HEK293 (cell line): ENCODE results near the gene RPL27.

Experiments used
- CTCF ChIA-PET: fragments of 350-600 bp; formaldehyde crosslinking; extraction: SDS; loops from one replicate; lab custom pipeline; 2021; ENCODE audit warnings: antibody characterized with exemption; lab: Yijun Ruan, JAX
- POLR2A ChIA-PET: fragments of 300-600 bp; formaldehyde crosslinking; extraction: SDS; loops from one replicate; lab custom pipeline; 2020; ENCODE audit warnings: antibody characterized with exemption, inconsistent platforms; lab: Yijun Ruan, JAX
- H3K27ac ChIP-seq: fragments of 200-500 bp; sonication (Bioruptor generic); 2 replicates; pipeline ENCODE4 v1.5.1; 2014; ENCODE audit warnings: low read depth, low read length, control low read depth, inconsistent platforms; ENCODE audit errors: extremely low read depth
- H3K36me3 ChIP-seq, 2 experiments: fragments of 200-500 bp in 1 of 2; sonication (Bioruptor generic) in 1 of 2; 1 replicate in 1 of 2; 2 replicates in 1 of 2; pipeline ENCODE4 v1.5.1; 2014 to 2017; ENCODE audit warnings: inconsistent platforms in 2 of 2, low read length in 2 of 2; ENCODE audit not compliant: control insufficient read depth in 2 of 2, insufficient read depth in 1 of 2
- H3K4me1 ChIP-seq: fragments of 200-500 bp; sonication (Bioruptor generic); 2 replicates; pipeline ENCODE4 v1.5.1; 2014; ENCODE audit warnings: mild to moderate bottlenecking, low read length, inconsistent platforms; ENCODE audit not compliant: control insufficient read depth, insufficient read depth
- H3K4me3 ChIP-seq: 2 replicates; pipeline ENCODE4 v1.5.1; 2011; ENCODE audit warnings: low read depth, mild to moderate bottlenecking, control low read depth, low read length, moderate library complexity
- H3K9me3 ChIP-seq: fragments of 200-500 bp; sonication (Bioruptor generic); 2 replicates; pipeline ENCODE4 v1.5.1; 2014; ENCODE audit warnings: low read depth, low read length, inconsistent platforms; ENCODE audit not compliant: control insufficient read depth, insufficient read depth
- BCL11A ChIP-seq: fragments of 450-650 bp; formaldehyde crosslinking; IDR thresholded peaks from 2 replicates; pipeline ENCODE4 v1.5.1; 2016; ENCODE audit warnings: low read depth, missing biosample characterization, missing genetic modification characterization
- BCL11B ChIP-seq: fragments of 450-650 bp; formaldehyde crosslinking; IDR thresholded peaks from 2 replicates; pipeline ENCODE4 v1.5.1; 2016; ENCODE audit warnings: low read depth, missing biosample characterization, missing genetic modification characterization
- HOXA7 ChIP-seq: sonication (generic); formaldehyde crosslinking; IDR thresholded peaks from 2 replicates; pipeline ENCODE4 v1.8.1; 2022; ENCODE audit warnings: missing genetic modification reagents, borderline replicate concordance
- KLF16 ChIP-seq: fragments of 450-650 bp; formaldehyde crosslinking; IDR thresholded peaks from 2 replicates; pipeline ENCODE4 v1.5.1; 2017; ENCODE audit warnings: missing biosample characterization, missing genetic modification characterization
- SP3 ChIP-seq: fragments of 450-650 bp; formaldehyde crosslinking; IDR thresholded peaks from 2 replicates; pipeline ENCODE4 v1.5.1; 2016; ENCODE audit warnings: missing biosample characterization, missing genetic modification characterization
- ZBTB10 ChIP-seq: fragments of 450-650 bp; formaldehyde crosslinking; IDR thresholded peaks from 2 replicates; pipeline ENCODE4 v1.5.1; 2016; ENCODE audit warnings: missing biosample characterization, missing genetic modification characterization
- ZNF239 ChIP-seq: fragments of 450-650 bp; formaldehyde crosslinking; IDR thresholded peaks from 2 replicates; pipeline ENCODE4 v1.5.1; 2016; ENCODE audit warnings: missing biosample characterization, missing genetic modification characterization
- ZNF341 ChIP-seq: fragments of 450-650 bp; formaldehyde crosslinking; IDR thresholded peaks from 2 replicates; pipeline ENCODE4; 2016; ENCODE audit warnings: low read depth, missing biosample characterization, missing genetic modification characterization
- ZNF513 ChIP-seq: fragments of 450-650 bp; IDR thresholded peaks from 2 replicates; pipeline ENCODE4 v1.5.1; 2018; ENCODE audit warnings: missing biosample characterization, missing genetic modification characterization
- ZNF544 ChIP-seq: fragments of 450-650 bp; formaldehyde crosslinking; IDR thresholded peaks from 2 replicates; pipeline ENCODE4 v1.5.0; 2017; ENCODE audit warnings: missing biosample characterization, missing genetic modification characterization
- ZNF626 ChIP-seq: fragments of 450-650 bp; sonication (Bioruptor Pico); formaldehyde crosslinking; IDR thresholded peaks from 2 replicates; pipeline ENCODE4 v1.5.1; 2018; ENCODE audit warnings: missing biosample characterization, missing genetic modification characterization, inconsistent platforms
- ZNF645 ChIP-seq: fragments of 450-650 bp; formaldehyde crosslinking; IDR thresholded peaks from 2 replicates; pipeline ENCODE4; 2016; ENCODE audit warnings: missing biosample characterization, missing genetic modification characterization
- ZNF664 ChIP-seq: fragments of 450-650 bp; formaldehyde crosslinking; IDR thresholded peaks from 2 replicates; pipeline ENCODE4 v1.5.1; 2016; ENCODE audit warnings: missing biosample characterization, missing genetic modification characterization
- ZNF776 ChIP-seq: fragments of 450-650 bp; formaldehyde crosslinking; IDR thresholded peaks from 2 replicates; pipeline ENCODE4 v1.5.0; 2017; ENCODE audit warnings: missing biosample characterization, missing genetic modification characterization, borderline replicate concordance
- ZNF785 ChIP-seq: fragments of 450-650 bp; formaldehyde crosslinking; IDR thresholded peaks from 2 replicates; pipeline ENCODE4 v1.5.1; 2016; ENCODE audit warnings: missing biosample characterization, missing genetic modification characterization
- TF ChIP-seq, protein P1 (sequence below): fragments of 450-650 bp; IDR thresholded peaks from 2 replicates; pipeline ENCODE4 v1.5.1; 2018; ENCODE audit warnings: missing biosample characterization, mild to moderate bottlenecking, missing genetic modification characterization
- TF ChIP-seq, protein P2 (sequence below): fragments of 450-650 bp; formaldehyde crosslinking; IDR thresholded peaks from 2 replicates; pipeline ENCODE4 v1.5.1; 2016; ENCODE audit warnings: missing biosample characterization, missing genetic modification characterization
- TF ChIP-seq, protein P3 (sequence below): fragments of 450-650 bp; formaldehyde crosslinking; IDR thresholded peaks from 2 replicates; pipeline ENCODE4 v1.5.1; 2016; ENCODE audit warnings: missing biosample characterization, missing genetic modification characterization, borderline replicate concordance
- TF ChIP-seq, protein P4 (sequence below): fragments of 450-650 bp; formaldehyde crosslinking; IDR thresholded peaks from 2 replicates; pipeline ENCODE4 v1.5.1; 2017; ENCODE audit warnings: missing biosample characterization, missing genetic modification characterization

Gene RPL27

DNA sequence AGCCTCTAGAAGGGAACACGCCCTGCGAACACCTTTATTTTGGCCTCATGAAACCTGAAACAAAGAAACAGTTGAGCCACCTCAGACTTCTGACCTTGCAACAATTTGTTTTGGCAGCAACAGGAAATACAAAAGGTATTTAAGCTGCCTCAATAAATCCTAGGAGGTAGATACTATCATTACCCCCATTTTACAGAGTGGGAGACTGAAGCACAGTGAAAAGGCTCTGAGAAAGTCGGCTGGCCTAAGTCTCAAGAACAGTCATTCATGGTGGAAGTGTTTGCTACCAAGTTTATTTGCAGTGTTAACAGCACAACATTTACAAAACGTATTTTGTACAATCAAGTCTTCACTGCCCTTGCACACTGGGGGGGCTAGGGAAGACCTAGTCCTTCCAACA is 45.8 kb downstream of the RPL27 start:
- Histone ChIP-seq H3K9me3 (no peaks in the 10 kb centered on the region), H3K36me3 (peaks cover 28 to 57% of the 10 kb centered on the region in 2 experiments), H3K4me1 (no peaks in the 10 kb centered on the region), H3K4me3 (no peak overlapping the region), H3K27ac (no peak overlapping the region)
- TF ChIP-seq ZNF341 (tag by site-specific recombination) (no peak), ZBTB10 (tag by site-specific recombination) (no peak), ZNF785 (tag by site-specific recombination) (no peak), ZNF544 (tag by site-specific recombination) (no peak), ZNF239 (no peak), ZNF626 (tag by site-specific recombination) (no peak), SP3 (tag by site-specific recombination) (no peak), BCL11A (tag by site-specific recombination) (no peak), ZNF645 (tag by site-specific recombination) (no peak), HOXA7 (CRISPR knock-in tag) (no peak), ZNF513 (tag by site-specific recombination) (no peak), ZNF664 (tag by site-specific recombination) (no peak), KLF16 (tag by site-specific recombination) (no peak), ZNF776 (tag by site-specific recombination) (no peak), BCL11B (tag by site-specific recombination) (no peak)
- TF ChIP-seq, protein P1, sequence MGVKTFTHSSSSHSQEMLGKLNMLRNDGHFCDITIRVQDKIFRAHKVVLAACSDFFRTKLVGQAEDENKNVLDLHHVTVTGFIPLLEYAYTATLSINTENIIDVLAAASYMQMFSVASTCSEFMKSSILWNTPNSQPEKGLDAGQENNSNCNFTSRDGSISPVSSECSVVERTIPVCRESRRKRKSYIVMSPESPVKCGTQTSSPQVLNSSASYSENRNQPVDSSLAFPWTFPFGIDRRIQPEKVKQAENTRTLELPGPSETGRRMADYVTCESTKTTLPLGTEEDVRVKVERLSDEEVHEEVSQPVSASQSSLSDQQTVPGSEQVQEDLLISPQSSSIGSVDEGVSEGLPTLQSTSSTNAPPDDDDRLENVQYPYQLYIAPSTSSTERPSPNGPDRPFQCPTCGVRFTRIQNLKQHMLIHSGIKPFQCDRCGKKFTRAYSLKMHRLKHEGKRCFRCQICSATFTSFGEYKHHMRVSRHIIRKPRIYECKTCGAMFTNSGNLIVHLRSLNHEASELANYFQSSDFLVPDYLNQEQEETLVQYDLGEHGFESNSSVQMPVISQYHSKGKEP = no peak
- TF ChIP-seq, protein P2, sequence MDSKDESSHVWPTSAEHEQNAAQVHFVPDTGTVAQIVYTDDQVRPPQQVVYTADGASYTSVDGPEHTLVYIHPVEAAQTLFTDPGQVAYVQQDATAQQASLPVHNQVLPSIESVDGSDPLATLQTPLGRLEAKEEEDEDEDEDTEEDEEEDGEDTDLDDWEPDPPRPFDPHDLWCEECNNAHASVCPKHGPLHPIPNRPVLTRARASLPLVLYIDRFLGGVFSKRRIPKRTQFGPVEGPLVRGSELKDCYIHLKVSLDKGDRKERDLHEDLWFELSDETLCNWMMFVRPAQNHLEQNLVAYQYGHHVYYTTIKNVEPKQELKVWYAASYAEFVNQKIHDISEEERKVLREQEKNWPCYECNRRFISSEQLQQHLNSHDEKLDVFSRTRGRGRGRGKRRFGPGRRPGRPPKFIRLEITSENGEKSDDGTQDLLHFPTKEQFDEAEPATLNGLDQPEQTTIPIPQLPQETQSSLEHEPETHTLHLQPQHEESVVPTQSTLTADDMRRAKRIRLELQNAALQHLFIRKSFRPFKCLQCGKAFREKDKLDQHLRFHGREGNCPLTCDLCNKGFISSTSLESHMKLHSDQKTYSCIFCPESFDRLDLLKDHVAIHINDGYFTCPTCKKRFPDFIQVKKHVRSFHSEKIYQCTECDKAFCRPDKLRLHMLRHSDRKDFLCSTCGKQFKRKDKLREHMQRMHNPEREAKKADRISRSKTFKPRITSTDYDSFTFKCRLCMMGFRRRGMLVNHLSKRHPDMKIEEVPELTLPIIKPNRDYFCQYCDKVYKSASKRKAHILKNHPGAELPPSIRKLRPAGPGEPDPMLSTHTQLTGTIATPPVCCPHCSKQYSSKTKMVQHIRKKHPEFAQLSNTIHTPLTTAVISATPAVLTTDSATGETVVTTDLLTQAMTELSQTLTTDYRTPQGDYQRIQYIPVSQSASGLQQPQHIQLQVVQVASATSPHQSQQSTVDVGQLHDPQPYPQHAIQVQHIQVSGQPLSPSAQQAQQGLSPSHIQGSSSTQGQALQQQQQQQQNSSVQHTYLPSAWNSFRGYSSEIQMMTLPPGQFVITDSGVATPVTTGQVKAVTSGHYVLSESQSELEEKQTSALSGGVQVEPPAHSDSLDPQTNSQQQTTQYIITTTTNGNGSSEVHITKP (tag by site-specific recombination) = no peak
- TF ChIP-seq, protein P3, sequence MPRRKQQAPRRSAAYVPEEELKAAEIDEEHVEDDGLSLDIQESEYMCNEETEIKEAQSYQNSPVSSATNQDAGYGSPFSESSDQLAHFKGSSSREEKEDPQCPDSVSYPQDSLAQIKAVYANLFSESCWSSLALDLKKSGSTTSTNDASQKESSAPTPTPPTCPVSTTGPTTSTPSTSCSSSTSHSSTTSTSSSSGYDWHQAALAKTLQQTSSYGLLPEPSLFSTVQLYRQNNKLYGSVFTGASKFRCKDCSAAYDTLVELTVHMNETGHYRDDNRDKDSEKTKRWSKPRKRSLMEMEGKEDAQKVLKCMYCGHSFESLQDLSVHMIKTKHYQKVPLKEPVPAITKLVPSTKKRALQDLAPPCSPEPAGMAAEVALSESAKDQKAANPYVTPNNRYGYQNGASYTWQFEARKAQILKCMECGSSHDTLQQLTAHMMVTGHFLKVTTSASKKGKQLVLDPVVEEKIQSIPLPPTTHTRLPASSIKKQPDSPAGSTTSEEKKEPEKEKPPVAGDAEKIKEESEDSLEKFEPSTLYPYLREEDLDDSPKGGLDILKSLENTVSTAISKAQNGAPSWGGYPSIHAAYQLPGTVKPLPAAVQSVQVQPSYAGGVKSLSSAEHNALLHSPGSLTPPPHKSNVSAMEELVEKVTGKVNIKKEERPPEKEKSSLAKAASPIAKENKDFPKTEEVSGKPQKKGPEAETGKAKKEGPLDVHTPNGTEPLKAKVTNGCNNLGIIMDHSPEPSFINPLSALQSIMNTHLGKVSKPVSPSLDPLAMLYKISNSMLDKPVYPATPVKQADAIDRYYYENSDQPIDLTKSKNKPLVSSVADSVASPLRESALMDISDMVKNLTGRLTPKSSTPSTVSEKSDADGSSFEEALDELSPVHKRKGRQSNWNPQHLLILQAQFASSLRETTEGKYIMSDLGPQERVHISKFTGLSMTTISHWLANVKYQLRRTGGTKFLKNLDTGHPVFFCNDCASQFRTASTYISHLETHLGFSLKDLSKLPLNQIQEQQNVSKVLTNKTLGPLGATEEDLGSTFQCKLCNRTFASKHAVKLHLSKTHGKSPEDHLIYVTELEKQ (tag by site-specific recombination) = no peak
- TF ChIP-seq, protein P4, sequence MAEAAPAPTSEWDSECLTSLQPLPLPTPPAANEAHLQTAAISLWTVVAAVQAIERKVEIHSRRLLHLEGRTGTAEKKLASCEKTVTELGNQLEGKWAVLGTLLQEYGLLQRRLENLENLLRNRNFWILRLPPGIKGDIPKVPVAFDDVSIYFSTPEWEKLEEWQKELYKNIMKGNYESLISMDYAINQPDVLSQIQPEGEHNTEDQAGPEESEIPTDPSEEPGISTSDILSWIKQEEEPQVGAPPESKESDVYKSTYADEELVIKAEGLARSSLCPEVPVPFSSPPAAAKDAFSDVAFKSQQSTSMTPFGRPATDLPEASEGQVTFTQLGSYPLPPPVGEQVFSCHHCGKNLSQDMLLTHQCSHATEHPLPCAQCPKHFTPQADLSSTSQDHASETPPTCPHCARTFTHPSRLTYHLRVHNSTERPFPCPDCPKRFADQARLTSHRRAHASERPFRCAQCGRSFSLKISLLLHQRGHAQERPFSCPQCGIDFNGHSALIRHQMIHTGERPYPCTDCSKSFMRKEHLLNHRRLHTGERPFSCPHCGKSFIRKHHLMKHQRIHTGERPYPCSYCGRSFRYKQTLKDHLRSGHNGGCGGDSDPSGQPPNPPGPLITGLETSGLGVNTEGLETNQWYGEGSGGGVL (tag by site-specific recombination) = no peak
- CTCF ChIA-PET = interaction anchor here (0.8 kb wide), 1 partner anchor 11 kb away, joined by 5 read pairs; no protein-coding TSS in a partner anchor
- POLR2A ChIA-PET = no interaction called here
